ENCODE results near the gene IFT57.

GRCh38 chr3:108137460-108137814, 84.8 kb downstream of the IFT57 start:
- TF ChIP-seq CTCF (optimal IDR thresholded peaks at IDR 0.05 in 1 of 3, IDR thresholded peaks at IDR 0.05 in 1 of 3, conservative IDR thresholded peaks at IDR 0.05 in 1 of 3; ENCODE audit: extremely low read depth in 1 of 3, insufficient read depth in 2 of 3, low read length in 3 of 3) = no peak
- no peak for TF ChIP-seq EZH2 (IDR thresholded peaks at IDR 0.05; ENCODE audit: low read length)
